ENCODE results near the gene HSPA4L. TPM values are rescaled to one million over a fixed set of nuclear protein-coding genes. Genes with fewer than 3 reads are reported as not detected.
A peak's percentile ranks its signal among the peaks of the same experiment; 100 is the strongest.

Gene HSPA4L
- total and polyA plus RNA-seq, 2 of the 4 experiments (the other 2 are of a cell fraction): 0.84 to 2.3 TPM

DNA sequence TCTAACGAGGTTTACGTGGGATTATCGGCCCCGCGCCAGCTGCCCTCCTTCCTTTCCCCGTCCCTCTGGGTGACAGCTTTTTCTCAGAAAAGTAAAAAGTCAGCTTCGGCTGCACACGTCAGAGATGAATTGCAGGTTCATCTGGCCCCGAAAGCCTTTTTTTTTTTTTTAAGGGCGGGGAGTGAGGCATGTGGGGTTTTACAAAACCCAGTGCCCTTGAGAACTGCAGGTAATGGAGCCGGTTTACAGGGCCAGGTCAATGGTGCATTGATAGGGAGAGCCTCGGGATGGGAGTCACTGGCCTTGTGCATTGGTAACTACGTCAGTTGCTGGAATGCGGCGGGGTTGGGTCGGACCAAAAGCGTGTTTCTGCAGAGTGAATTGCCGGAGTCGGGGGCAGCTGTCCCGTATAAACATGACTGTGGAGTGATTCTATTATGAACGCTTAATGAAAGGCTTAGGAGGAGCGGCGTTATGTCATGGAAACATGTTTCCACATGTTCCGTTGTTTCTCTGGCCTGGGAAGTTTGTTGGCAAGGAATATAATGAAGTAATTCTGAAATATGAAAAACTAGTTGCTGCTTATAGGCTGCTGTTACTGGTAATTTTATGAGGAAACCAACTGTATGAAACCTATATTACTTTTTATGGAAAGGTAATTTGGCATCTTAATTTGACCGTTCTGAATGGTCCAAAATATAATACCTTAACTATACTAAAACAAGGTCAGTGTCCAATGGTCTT is 1.1 kb downstream of the HSPA4L start:
- peak overlapping the region in 1 of 2 experiments; percentile 7; a peak in 1 of 4 replicates for H4K8ac ChIP-seq (ENCODE audit: low read depth in 2 of 2, low read length in 2 of 2)
- DNase-seq: peak; percentile 65
- no peaks in the 10 kb centered on the region; a peak in 1 of 4 replicates for H3K79me1 ChIP-seq (ENCODE audit: low read depth in 1 of 2, low read length in 2 of 2)
- no peak overlapping the region for H3K56ac ChIP-seq (ENCODE audit: extremely low read depth, insufficient read depth, low read length)
- no peaks in the 10 kb centered on the region; the same call in 1 of the 2 replicates for H3K27me3 ChIP-seq (ENCODE audit: control insufficient read depth, insufficient read depth, low read length)
- H2AK5ac ChIP-seq (ENCODE audit: low read depth, low read length): no peak overlapping the region
- in situ Hi-C loops (cut with MboI; ENCODE audit: low sequenced_read_pairs): no loop called here
- peak; percentile 11; the same call in 1 of the 2 replicates for ATAC-seq (ENCODE audit: low read depth)
- no peak overlapping the region for H2BK5ac ChIP-seq (ENCODE audit: low read depth, low read length, poor library complexity, severe bottlenecking)
- H3K4me1 ChIP-seq (ENCODE audit: control insufficient read depth, insufficient read depth, low read length): no peaks in the 10 kb centered on the region
- no peak overlapping the region for H3K27ac ChIP-seq (ENCODE audit: insufficient read depth, low read length)
- H4K91ac ChIP-seq (ENCODE audit: insufficient read depth, low read depth, low read length): no peak overlapping the region
- no peaks in the 10 kb centered on the region for H3K36me3 ChIP-seq (ENCODE audit: control insufficient read depth, insufficient read depth, low read length)
- H2AFZ ChIP-seq (replicated peaks; ENCODE audit: low read length, poor library complexity): peak overlapping the region; percentile 97
- H2BK120ac ChIP-seq (ENCODE audit: low read depth, low read length): no peak overlapping the region
- H3K14ac ChIP-seq (replicated peaks; ENCODE audit: low read depth, low read length): no peak overlapping the region
- peak overlapping the region; percentile 2; the same call in 1 of the 2 replicates for H3K9ac ChIP-seq (ENCODE audit: low read depth, low read length)
- no peak overlapping the region for H2BK15ac ChIP-seq (ENCODE audit: low read depth, low read length)
- POLR2A ChIA-PET (ENCODE audit: unreplicated experiment): no interaction called here
- TF ChIP-seq MAZ (IDR thresholded peaks at IDR 0.05; ENCODE audit: borderline replicate concordance, low read depth, low read length): no peak
- TF ChIP-seq RFX5 (IDR thresholded peaks at IDR 0.05; ENCODE audit: low read depth, low read length): no peak
- TF ChIP-seq SMC3 (IDR thresholded peaks at IDR 0.05; ENCODE audit: low read depth, low read length): no peak
- no peak for TF ChIP-seq RCOR1 (IDR thresholded peaks at IDR 0.05; ENCODE audit: insufficient replicate concordance, low read length)
- TF ChIP-seq BHLHE40 (IDR thresholded peaks at IDR 0.05; ENCODE audit: low read depth, low read length): no peak
- TF ChIP-seq, protein P1, sequence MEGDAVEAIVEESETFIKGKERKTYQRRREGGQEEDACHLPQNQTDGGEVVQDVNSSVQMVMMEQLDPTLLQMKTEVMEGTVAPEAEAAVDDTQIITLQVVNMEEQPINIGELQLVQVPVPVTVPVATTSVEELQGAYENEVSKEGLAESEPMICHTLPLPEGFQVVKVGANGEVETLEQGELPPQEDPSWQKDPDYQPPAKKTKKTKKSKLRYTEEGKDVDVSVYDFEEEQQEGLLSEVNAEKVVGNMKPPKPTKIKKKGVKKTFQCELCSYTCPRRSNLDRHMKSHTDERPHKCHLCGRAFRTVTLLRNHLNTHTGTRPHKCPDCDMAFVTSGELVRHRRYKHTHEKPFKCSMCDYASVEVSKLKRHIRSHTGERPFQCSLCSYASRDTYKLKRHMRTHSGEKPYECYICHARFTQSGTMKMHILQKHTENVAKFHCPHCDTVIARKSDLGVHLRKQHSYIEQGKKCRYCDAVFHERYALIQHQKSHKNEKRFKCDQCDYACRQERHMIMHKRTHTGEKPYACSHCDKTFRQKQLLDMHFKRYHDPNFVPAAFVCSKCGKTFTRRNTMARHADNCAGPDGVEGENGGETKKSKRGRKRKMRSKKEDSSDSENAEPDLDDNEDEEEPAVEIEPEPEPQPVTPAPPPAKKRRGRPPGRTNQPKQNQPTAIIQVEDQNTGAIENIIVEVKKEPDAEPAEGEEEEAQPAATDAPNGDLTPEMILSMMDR (conservative IDR thresholded peaks at IDR 0.05; ENCODE audit: low read depth, low read length): no peak
- TF ChIP-seq, protein P2, sequence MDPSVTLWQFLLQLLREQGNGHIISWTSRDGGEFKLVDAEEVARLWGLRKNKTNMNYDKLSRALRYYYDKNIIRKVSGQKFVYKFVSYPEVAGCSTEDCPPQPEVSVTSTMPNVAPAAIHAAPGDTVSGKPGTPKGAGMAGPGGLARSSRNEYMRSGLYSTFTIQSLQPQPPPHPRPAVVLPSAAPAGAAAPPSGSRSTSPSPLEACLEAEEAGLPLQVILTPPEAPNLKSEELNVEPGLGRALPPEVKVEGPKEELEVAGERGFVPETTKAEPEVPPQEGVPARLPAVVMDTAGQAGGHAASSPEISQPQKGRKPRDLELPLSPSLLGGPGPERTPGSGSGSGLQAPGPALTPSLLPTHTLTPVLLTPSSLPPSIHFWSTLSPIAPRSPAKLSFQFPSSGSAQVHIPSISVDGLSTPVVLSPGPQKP (IDR thresholded peaks at IDR 0.05; ENCODE audit: borderline replicate concordance, low read depth, low read length): no peak
- TF ChIP-seq, protein P3, sequence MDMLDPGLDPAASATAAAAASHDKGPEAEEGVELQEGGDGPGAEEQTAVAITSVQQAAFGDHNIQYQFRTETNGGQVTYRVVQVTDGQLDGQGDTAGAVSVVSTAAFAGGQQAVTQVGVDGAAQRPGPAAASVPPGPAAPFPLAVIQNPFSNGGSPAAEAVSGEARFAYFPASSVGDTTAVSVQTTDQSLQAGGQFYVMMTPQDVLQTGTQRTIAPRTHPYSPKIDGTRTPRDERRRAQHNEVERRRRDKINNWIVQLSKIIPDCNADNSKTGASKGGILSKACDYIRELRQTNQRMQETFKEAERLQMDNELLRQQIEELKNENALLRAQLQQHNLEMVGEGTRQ (IDR thresholded peaks at IDR 0.05; ENCODE audit: low read depth, low read length): no peak
- TF ChIP-seq FOS (IDR thresholded peaks at IDR 0.05; ENCODE audit: low read depth, low read length): no peak
- no peak for TF ChIP-seq POLR2A (IDR thresholded peaks at IDR 0.05; ENCODE audit: low read depth, low read length)
- TF ChIP-seq NFE2L2 (IDR thresholded peaks at IDR 0.05; ENCODE audit: low read depth, low read length): no peak
- no peak for TF ChIP-seq MAFK (IDR thresholded peaks at IDR 0.05; ENCODE audit: low read depth, low read length)
- TF ChIP-seq CEBPB (IDR thresholded peaks at IDR 0.05; ENCODE audit: low read depth, low read length): no peak
- 0 out of 2 replicates have a peak, but pooled peaks cover 3% of the 10 kb centered on the region for H3K9me1 ChIP-seq (ENCODE audit: insufficient read depth, low read length)
- no peak overlapping the region for H3K23ac ChIP-seq (ENCODE audit: low read depth, low read length)
- no peaks in the 10 kb centered on the region for H4K20me1 ChIP-seq (ENCODE audit: insufficient read depth, low read length)
- no TSS peak for BruUV-seq (replicated peaks)
- intact Hi-C loops (cut with micrococcal nuclease): loop anchor here (2.0 to 10.0 kb wide), 3 partner anchors 99 to 278 kb away; partner anchors contain the start of genes ABHD18, LARP1B, MFSD8 and PLK4
- WGBS, 2 experiments (ENCODE audit: extremely low coverage in 2 of 2, insufficient read length in 1 of 2): 11% methylated on average over 10 of the region's 25 CpGs; no CpG with 5 or more reads in 1 of the 2 experiments
- H2AK9ac ChIP-seq (replicated peaks; ENCODE audit: low read depth, low read length, poor library complexity): no peak overlapping the region
- H3K4ac ChIP-seq (ENCODE audit: low read depth, low read length): no peak overlapping the region
- H3K18ac ChIP-seq (ENCODE audit: low read depth, low read length): no peak overlapping the region
- dilution Hi-C loops (cut with HindIII; ENCODE audit: low sequenced_read_pairs, unreplicated experiment): no loop called here
- no peak overlapping the region for H4K5ac ChIP-seq (ENCODE audit: low read depth, low read length)
- peak overlapping the region; percentile 79 for H3K4me3 ChIP-seq (ENCODE audit: insufficient read depth, low read depth, low read length)
- no peaks in the 10 kb centered on the region for H3K9me3 ChIP-seq (ENCODE audit: control insufficient read depth, insufficient read depth, low read length)
- H2BK20ac ChIP-seq (ENCODE audit: low read depth, low read length): no peak overlapping the region
- CTCF ChIA-PET: interaction anchor here (0.6 to 0.8 kb wide), 3 partner anchors 51 to 693 kb away, joined by 3 to 7 read pairs (median 3); no protein-coding TSS in a partner anchor
- H3K4me2 ChIP-seq (ENCODE audit: low read depth, low read length): peak overlapping the region; percentile 88
